PC-9 (cell line): ENCODE results near the gene FOXA1. TPM values are rescaled to one million over a fixed set of nuclear protein-coding genes. Genes with fewer than 3 reads are reported as not detected.

Experiments used
- BruUV-seq: library from RNA; stranded (reverse); fragments of 400-500 nt; replicated peaks from 2 replicates; lab custom pipeline; 2021; lab: Mats Ljungman, UMichigan
- CTCF ChIA-PET: fragments of 300-600 bp; sonication (Branson Sonifier 250); formaldehyde crosslinking; loops from one replicate; lab custom pipeline; 2022; ENCODE audit warnings: antibody characterized with exemption; lab: Charles Lee
- POLR2A ChIA-PET: fragments of 300-600 bp; sonication (Branson Sonifier 250); formaldehyde crosslinking; loops from one replicate; lab custom pipeline; 2022; ENCODE audit warnings: antibody characterized with exemption; ENCODE audit not compliant: unreplicated experiment; lab: Charles Lee
- DNase-seq, 2 experiments: peaks; one replicate each; pipeline versions ENCODE4 v3.0.0 to v3.0.0-alpha.2; 2015 to 2022; ENCODE audit warnings: mixed read lengths in 1 of 2
- H2AFZ ChIP-seq: fragments of 200-600 bp; sonication (generic); 2 replicates; pipeline ENCODE4 v1.8.1; 2017; ENCODE audit warnings: antibody characterized with exemption
- H3F3A ChIP-seq: fragments of 200-600 bp; sonication (generic); 2 replicates; pipeline ENCODE4 v1.8.1; 2017; ENCODE audit warnings: antibody characterized with exemption, mild to moderate bottlenecking, low read depth; ENCODE audit not compliant: insufficient read depth
- H3K27ac ChIP-seq: fragments of 200-600 bp; sonication (generic); 2 replicates; pipeline ENCODE4 v1.6.1; 2016; ENCODE audit warnings: mixed run types
- H3K27me3 ChIP-seq: fragments of 200-600 bp; sonication (generic); 2 replicates; pipeline ENCODE4 v1.6.1; 2016; ENCODE audit warnings: low read depth, mixed run types; ENCODE audit not compliant: insufficient read depth
- H3K36me3 ChIP-seq: fragments of 200-600 bp; sonication (generic); 2 replicates; pipeline ENCODE4 v1.6.1; 2016; ENCODE audit warnings: low read depth, mixed run types
- H3K4me1 ChIP-seq: fragments of 200-600 bp; sonication (generic); replicated peaks from 2 replicates; pipeline ENCODE4 v1.6.1; 2016; ENCODE audit warnings: mixed run types; ENCODE audit not compliant: insufficient read depth
- H3K4me2 ChIP-seq: fragments of 200-600 bp; sonication (generic); 2 replicates; pipeline ENCODE4 v1.6.1; 2017; ENCODE audit warnings: mixed run types
- H3K4me3 ChIP-seq: fragments of 200-600 bp; sonication (generic); 2 replicates; pipeline ENCODE4 v1.6.1; 2016; ENCODE audit warnings: mixed run types
- H3K79me2 ChIP-seq: fragments of 200-600 bp; sonication (generic); 2 replicates; pipeline ENCODE4 v1.6.1; 2017; ENCODE audit warnings: low read depth, mixed run types
- H3K9me2 ChIP-seq: fragments of 200-600 bp; sonication (generic); 2 replicates; pipeline ENCODE4 v1.8.1; 2017; ENCODE audit warnings: mild to moderate bottlenecking; ENCODE audit not compliant: insufficient read depth
- H3K9me3 ChIP-seq: fragments of 200-600 bp; sonication (generic); 2 replicates; pipeline ENCODE4 v1.8.1; 2016; ENCODE audit warnings: low read depth; ENCODE audit not compliant: insufficient read depth
- H4K20me1 ChIP-seq: fragments of 200-600 bp; sonication (generic); 2 replicates; pipeline ENCODE4 v1.8.1; 2017; ENCODE audit not compliant: insufficient read depth
- EZH2 ChIP-seq: fragments of 200-600 bp; sonication (generic); IDR thresholded peaks from 2 replicates; pipeline ENCODE4 v1.8.0; 2017; ENCODE audit warnings: antibody characterized with exemption, low read depth
- intact Hi-C: fragments of 100-400 bp; cut with micrococcal nuclease; formaldehyde crosslinking; loops from one replicate; pipeline ENCODE4 v1.10.0; 2022; ENCODE audit not compliant: unreplicated experiment
- total RNA-seq: library from RNA; stranded (reverse); gene quantifications from 2 replicates; pipeline ENCODE4 v1.2.3, GENCODE V29; 2021
- TF ChIP-seq, protein P1 (sequence below): fragments of 200-600 bp; sonication (generic); conservative IDR thresholded peaks from 2 replicates; pipeline ENCODE4 v1.6.1; 2017; ENCODE audit warnings: mixed run types, antibody characterized with exemption, mild to moderate bottlenecking, moderate library complexity

FOXA1 gene
- total RNA-seq, 1 experiment from 2014 or later: 35.4 TPM

DNA sequence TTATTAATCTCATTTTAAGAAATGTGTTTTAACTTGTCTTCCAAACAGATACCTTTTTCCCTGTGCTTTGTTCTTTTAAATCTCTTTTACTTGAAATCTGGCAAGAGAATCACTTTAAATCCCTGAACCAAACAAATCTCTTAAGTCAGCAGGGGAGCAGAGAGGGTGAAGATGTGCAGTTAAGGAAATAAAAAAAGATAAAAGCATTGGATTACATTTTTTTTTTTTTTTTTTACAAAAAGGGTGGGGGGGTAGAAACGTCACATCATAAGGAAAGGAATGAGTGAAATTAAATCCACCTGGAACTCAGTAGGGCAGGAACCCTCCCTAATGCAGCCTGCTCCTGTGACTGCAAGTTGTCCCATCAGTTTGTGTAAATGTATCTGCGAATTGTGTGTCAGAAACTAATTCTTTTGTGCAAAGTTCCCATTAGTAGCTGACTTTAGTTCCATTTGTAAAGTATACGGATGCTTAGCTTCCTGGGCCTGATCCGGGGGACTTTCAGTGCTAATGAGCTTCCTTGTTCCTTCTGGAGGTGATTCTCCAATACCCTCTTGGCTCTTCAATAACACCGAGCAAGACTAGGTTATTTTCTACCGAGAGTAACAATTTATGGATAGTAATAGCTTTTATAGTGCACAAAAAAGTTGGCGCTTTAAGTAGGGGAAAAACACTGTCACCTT is 1.9 kb upstream of the FOXA1 start:
- TF ChIP-seq EZH2: no peak
- TF ChIP-seq, protein P1, sequence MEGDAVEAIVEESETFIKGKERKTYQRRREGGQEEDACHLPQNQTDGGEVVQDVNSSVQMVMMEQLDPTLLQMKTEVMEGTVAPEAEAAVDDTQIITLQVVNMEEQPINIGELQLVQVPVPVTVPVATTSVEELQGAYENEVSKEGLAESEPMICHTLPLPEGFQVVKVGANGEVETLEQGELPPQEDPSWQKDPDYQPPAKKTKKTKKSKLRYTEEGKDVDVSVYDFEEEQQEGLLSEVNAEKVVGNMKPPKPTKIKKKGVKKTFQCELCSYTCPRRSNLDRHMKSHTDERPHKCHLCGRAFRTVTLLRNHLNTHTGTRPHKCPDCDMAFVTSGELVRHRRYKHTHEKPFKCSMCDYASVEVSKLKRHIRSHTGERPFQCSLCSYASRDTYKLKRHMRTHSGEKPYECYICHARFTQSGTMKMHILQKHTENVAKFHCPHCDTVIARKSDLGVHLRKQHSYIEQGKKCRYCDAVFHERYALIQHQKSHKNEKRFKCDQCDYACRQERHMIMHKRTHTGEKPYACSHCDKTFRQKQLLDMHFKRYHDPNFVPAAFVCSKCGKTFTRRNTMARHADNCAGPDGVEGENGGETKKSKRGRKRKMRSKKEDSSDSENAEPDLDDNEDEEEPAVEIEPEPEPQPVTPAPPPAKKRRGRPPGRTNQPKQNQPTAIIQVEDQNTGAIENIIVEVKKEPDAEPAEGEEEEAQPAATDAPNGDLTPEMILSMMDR: no peak
- H3K27me3 ChIP-seq: no peaks in the 10 kb centered on the region
- peak overlapping the region; percentile 78 for H3K4me3 ChIP-seq
- H3K27ac ChIP-seq: peak overlapping the region; percentile 99
- ChIA-PET POLR2A (interaction anchor here (0.5 to 0.6 kb wide), 4 partner anchors 39 to 923 kb away, joined by 3 to 6 read pairs (median 4); no protein-coding TSS in a partner anchor), CTCF (no interaction called here)
- DNase-seq: no peak
- peak overlapping the region; percentile 83 for H3K4me2 ChIP-seq
- BruUV-seq: no TSS peak
- H3F3A ChIP-seq: peaks cover 35% of the 10 kb centered on the region
- intact Hi-C loops: loop anchor here (5.0 to 10.0 kb wide), 2 partner anchors 100 to 622 kb away; no protein-coding TSS in a partner anchor
- no peaks in the 10 kb centered on the region for H3K36me3 ChIP-seq
- H3K9me3 ChIP-seq: no peaks in the 10 kb centered on the region
- H3K4me1 ChIP-seq: peaks cover 14% of the 10 kb centered on the region
- no peaks in the 10 kb centered on the region for H4K20me1 ChIP-seq
- peaks cover 75% of the 10 kb centered on the region for H3K79me2 ChIP-seq
- no peak overlapping the region for H2AFZ ChIP-seq
- H3K9me2 ChIP-seq: no peaks in the 10 kb centered on the region

DNA sequence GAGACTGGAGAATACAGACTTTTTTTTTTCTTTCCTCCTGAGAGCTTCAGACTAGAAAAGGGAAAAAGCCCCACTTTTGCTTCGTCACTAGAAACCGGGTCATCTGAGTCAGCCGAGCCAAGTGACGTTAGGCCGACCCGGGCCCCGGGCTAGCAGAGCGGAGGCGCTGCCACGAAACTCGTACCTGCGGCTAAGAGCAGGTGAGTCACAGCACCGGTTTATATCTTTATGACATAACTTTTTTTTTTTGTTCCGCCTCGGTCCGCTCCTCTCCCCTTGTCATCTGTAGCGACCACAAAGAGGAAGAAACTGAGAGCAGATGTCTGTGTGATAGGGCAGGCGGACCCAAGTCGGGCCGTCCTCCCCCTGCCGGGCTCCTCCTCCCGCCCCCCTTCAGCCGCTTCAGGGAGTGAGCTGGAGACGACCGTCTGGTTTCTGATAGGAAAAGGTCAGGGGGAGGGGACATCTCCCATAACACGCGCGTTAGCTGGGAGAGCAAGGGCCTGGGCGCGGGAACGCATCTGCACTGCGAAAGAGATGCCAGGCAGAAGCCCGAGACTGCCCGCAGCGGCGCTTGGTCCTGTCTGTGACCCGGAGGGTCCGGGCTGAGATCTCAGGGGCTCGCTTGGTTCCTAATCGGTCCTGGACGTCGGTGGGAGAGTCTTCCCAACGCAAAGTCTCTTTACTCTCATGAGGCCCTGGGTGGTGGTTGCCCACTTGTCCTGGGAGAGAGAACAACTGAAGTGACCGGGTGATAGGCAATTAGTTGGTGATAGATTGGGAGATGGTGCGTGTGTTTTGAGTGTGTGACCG is 966 bp upstream of the FOXA1 start:
- TF ChIP-seq, protein P1: no peak
- no peak for TF ChIP-seq EZH2
- H3K27ac ChIP-seq: peak overlapping the region; percentile 99
- peaks cover 4% of the 10 kb centered on the region; the same call in 1 of the 2 replicates for H3K36me3 ChIP-seq
- H3K4me2 ChIP-seq: peak overlapping the region; percentile 83
- TSS peak; percentile 61 for BruUV-seq
- peaks cover 11% of the 10 kb centered on the region for H3K4me1 ChIP-seq
- peaks cover 35% of the 10 kb centered on the region for H3F3A ChIP-seq
- intact Hi-C loops: loop anchor here (2.0 to 10.0 kb wide), 3 partner anchors 101 to 621 kb away; no protein-coding TSS in a partner anchor
- CTCF ChIA-PET: interaction anchor here (0.7 kb wide), 2 partner anchors 16 to 256 kb away, joined by 3 read pairs; no protein-coding TSS in a partner anchor
- no peaks in the 10 kb centered on the region for H3K9me2 ChIP-seq
- peak overlapping the region; percentile 78 for H3K4me3 ChIP-seq
- POLR2A ChIA-PET: interaction anchor here (0.5 to 0.9 kb wide), 5 partner anchors 38 to 1608 kb away, joined by 3 to 6 read pairs (median 4); no protein-coding TSS in a partner anchor
- peak overlapping the region; percentile 75; the same call in 1 of the 2 replicates for H2AFZ ChIP-seq
- peak; percentile 90 to 95 for DNase-seq
- peaks cover 82% of the 10 kb centered on the region for H3K79me2 ChIP-seq
- no peaks in the 10 kb centered on the region for H4K20me1 ChIP-seq
- no peaks in the 10 kb centered on the region for H3K27me3 ChIP-seq
- no peaks in the 10 kb centered on the region for H3K9me3 ChIP-seq
